PC-3 (cell line): ENCODE data around the gene EIF3A. TPM values are rescaled to one million over a fixed set of nuclear protein-coding genes. Genes with fewer than 3 reads are reported as not detected.
"Not testable (repeated sequence)": the region's sequence is repeated elsewhere in the genome, so short reads cannot be mapped to it uniquely, and the experiment has no call there.

Experiments
- ATAC-seq: fragments of 200-7000 bp; cut with Tn5 transposase; 2 replicates; pipeline ENCODE4 v1.9.1; 2020; ENCODE audit warnings: mild to moderate bottlenecking, moderate library complexity
- BruUV-seq: library from RNA; stranded (reverse); fragments of 400-500 nt; replicated peaks from 2 replicates; lab custom pipeline; 2021; lab: Mats Ljungman, UMichigan
- CTCF ChIA-PET: fragments of 300-600 bp; sonication (Branson Sonifier 250); formaldehyde crosslinking; loops from one replicate; lab custom pipeline; 2022; ENCODE audit warnings: antibody characterized with exemption; lab: Charles Lee
- POLR2A ChIA-PET: fragments of 300-600 bp; sonication (Branson Sonifier 250); formaldehyde crosslinking; loops from one replicate; lab custom pipeline; 2022; ENCODE audit warnings: antibody characterized with exemption; ENCODE audit not compliant: unreplicated experiment; lab: Charles Lee
- DNase-seq: peaks from one replicate; pipeline ENCODE4 v3.0.0-alpha.2; 2015
- H2AFZ ChIP-seq: fragments of 300-600 bp; sonication (generic); 2 replicates; pipeline ENCODE4 v1.6.0; 2016; ENCODE audit warnings: antibody characterized with exemption, low read length
- H3F3A ChIP-seq: fragments of 300-600 bp; sonication (generic); one replicate; pipeline ENCODE4 v1.6.0; 2017; ENCODE audit warnings: antibody characterized with exemption, low read length, control low read depth, mild to moderate bottlenecking; ENCODE audit not compliant: unreplicated experiment
- H3K27ac ChIP-seq: fragments of 300-600 bp; sonication (generic); 2 replicates; pipeline ENCODE4 v1.5.1; 2016; ENCODE audit warnings: mild to moderate bottlenecking, low read length
- H3K27me3 ChIP-seq: fragments of 300-600 bp; sonication (generic); 2 replicates; pipeline ENCODE4 v1.6.1; 2016; ENCODE audit warnings: low read length, mixed read lengths
- H3K36me3 ChIP-seq: fragments of 300-600 bp; sonication (generic); 2 replicates; pipeline ENCODE4 v1.6.1; 2016; ENCODE audit warnings: low read depth, mixed run types, low read length, mixed read lengths
- H3K4me1 ChIP-seq: fragments of 300-600 bp; sonication (generic); 2 replicates; pipeline ENCODE4 v1.5.1; 2016; ENCODE audit warnings: low read length; ENCODE audit not compliant: insufficient read depth
- H3K4me2 ChIP-seq: fragments of 300-600 bp; sonication (generic); 2 replicates; pipeline ENCODE4 v1.6.0; 2016; ENCODE audit warnings: low read length
- H3K4me3 ChIP-seq: fragments of 300-600 bp; sonication (generic); 2 replicates; pipeline ENCODE4 v1.5.1; 2016; ENCODE audit warnings: mild to moderate bottlenecking, low read length, mixed read lengths
- H3K79me2 ChIP-seq: fragments of 300-600 bp; sonication (generic); 2 replicates; pipeline ENCODE4 v1.6.1; 2017; ENCODE audit warnings: low read length, mixed read lengths
- H3K9ac ChIP-seq: fragments of 300-600 bp; sonication (generic); 2 replicates; pipeline ENCODE4 v1.6.0; 2016; ENCODE audit warnings: mild to moderate bottlenecking, low read length
- H3K9me2 ChIP-seq: fragments of 300-600 bp; sonication (generic); replicated peaks from 2 replicates; pipeline ENCODE4 v1.6.1; 2016; ENCODE audit warnings: mixed run types, low read length, mixed read lengths
- H3K9me3 ChIP-seq: fragments of 300-600 bp; sonication (generic); 2 replicates; pipeline ENCODE4 v1.6.1; 2016; ENCODE audit warnings: low read length, mixed read lengths
- H4K20me1 ChIP-seq: fragments of 300-600 bp; sonication (generic); 2 replicates; pipeline ENCODE4 v1.6.1; 2016; ENCODE audit warnings: low read length, mixed read lengths
- CTCF ChIP-seq: fragments of 300-600 bp; sonication (generic); conservative IDR thresholded peaks from 2 replicates; pipeline ENCODE4 v1.5.1; 2017; ENCODE audit warnings: antibody characterized with exemption, low read depth, mild to moderate bottlenecking, low read length
- EZH2 ChIP-seq: fragments of 300-600 bp; sonication (generic); IDR thresholded peaks from one replicate; pipeline ENCODE4 v1.6.1; 2017; ENCODE audit warnings: antibody characterized with exemption, mild to moderate bottlenecking, low read length; ENCODE audit not compliant: unreplicated experiment
- EZH2phosphoT487 ChIP-seq: fragments of 300-600 bp; sonication (generic); IDR thresholded peaks from 2 replicates; pipeline ENCODE4 v1.6.1; 2018; ENCODE audit warnings: mild to moderate bottlenecking, antibody characterized with exemption, low read length, borderline replicate concordance
- intact Hi-C: fragments of 100-400 bp; cut with micrococcal nuclease; formaldehyde crosslinking; loops from 2 replicates; pipeline ENCODE4 v1.9.0; 2023
- total RNA-seq: library from RNA; depleted of rRNA; stranded (reverse); fragments of >200 nt; gene quantifications from 2 replicates; pipeline ENCODE4 v1.2.3, GENCODE V29; 2014

The EIF3A gene
- total RNA-seq, 1 experiment from 2014 or later = 46.0 TPM

- Histone ChIP-seq H3K4me3 (no peak overlapping the region), H3F3A (no peaks in the 10 kb centered on the region), H3K9ac (no peak overlapping the region), H3K36me3 (no peaks in the 10 kb centered on the region), H2AFZ (no peak overlapping the region), H3K9me2 (no peaks in the 10 kb centered on the region), H3K27me3 (no peaks in the 10 kb centered on the region), H3K27ac (no peak overlapping the region), H3K4me2 (no peak overlapping the region), H3K79me2 (no peaks in the 10 kb centered on the region), H3K9me3 (no peaks in the 10 kb centered on the region), H4K20me1 (no peaks in the 10 kb centered on the region), H3K4me1 (peaks cover 9% of the 10 kb centered on the region)
- ChIA-PET CTCF (no interaction called here), POLR2A (no interaction called here)
- no peak for TF ChIP-seq EZH2
- no peak for TF ChIP-seq CTCF
- TF ChIP-seq EZH2phosphoT487 = no peak
- intact Hi-C loops = no loop called here
- BruUV-seq = no TSS peak
- ATAC-seq = no peak
- no peak for DNase-seq
Observed at GRCh38 chr10:119098576-119098975, 18.0 kb upstream of the EIF3A start.

- H4K20me1 ChIP-seq, H3K4me3 ChIP-seq, POLR2A ChIA-PET, H3F3A ChIP-seq, H3K27ac ChIP-seq, H2AFZ ChIP-seq, ATAC-seq, CTCF ChIA-PET, BruUV-seq, H3K9me3 ChIP-seq, H3K4me2 ChIP-seq, intact Hi-C loops, H3K27me3 ChIP-seq, H3K9me2 ChIP-seq, DNase-seq, H3K9ac ChIP-seq, H3K4me1 ChIP-seq, H3K36me3 ChIP-seq, H3K79me2 ChIP-seq: not testable (repeated sequence)
Observed at GRCh38 chr10:119096641-119097415, 16.2 kb upstream of the EIF3A start.

- no peaks in the 10 kb centered on the region for H3K27me3 ChIP-seq
- peaks cover 11% of the 10 kb centered on the region for H3K4me1 ChIP-seq
- H3K4me3 ChIP-seq = no peak overlapping the region
- ATAC-seq (no peak), DNase-seq (no peak)
- POLR2A ChIA-PET = no interaction called here
- H3F3A ChIP-seq = no peaks in the 10 kb centered on the region
- no TSS peak for BruUV-seq
- no peaks in the 10 kb centered on the region for H3K9me2 ChIP-seq
- H3K9ac ChIP-seq = no peak overlapping the region
- no peak overlapping the region for H3K4me2 ChIP-seq
- no peaks in the 10 kb centered on the region for H4K20me1 ChIP-seq
- intact Hi-C loops = no loop called here
- H3K36me3 ChIP-seq = no peaks in the 10 kb centered on the region
- no peak overlapping the region for H3K27ac ChIP-seq
- H2AFZ ChIP-seq = no peak overlapping the region
- CTCF ChIA-PET = no interaction called here
- TF ChIP-seq CTCF = no peak
- no peak for TF ChIP-seq EZH2
- no peak for TF ChIP-seq EZH2phosphoT487
- H3K9me3 ChIP-seq = no peaks in the 10 kb centered on the region
- no peaks in the 10 kb centered on the region for H3K79me2 ChIP-seq
Observed at GRCh38 chr10:119095640-119096039, 15.0 kb upstream of the EIF3A start.
